ENCODE data around the gene MRO. TPM values are rescaled to one million over a fixed set of nuclear protein-coding genes. Genes with fewer than 3 reads are reported as not detected.

MRO gene
- total and polyA plus RNA-seq, 4 experiments from 2014 or later = not detected

GRCh38 chr18:50812834-50813233 is 7.0 kb downstream of the MRO start:
- H3K27ac ChIP-seq (ENCODE audit: low read depth, low read length) = no peak overlapping the region
- H3K27me3 ChIP-seq (ENCODE audit: insufficient read depth, low read length) = no peaks in the 10 kb centered on the region
- DNase-seq = no peak
- Mint-ChIP-seq H3K4me3 (no peak overlapping the region), H3K4me1 (no peaks in the 10 kb centered on the region), H3K9me3 (peaks cover 0 to 2% (median 0%) of the 10 kb centered on the region in 8 donors), H3K27me3 (peaks cover 6 to 17% of the 10 kb centered on the region in 2 donors), H3K36me3 (no peaks in the 10 kb centered on the region), H3K27ac (no peak overlapping the region)
- intact Hi-C loops (cut with micrococcal nuclease) = no loop called here
- ChIA-PET POLR2A (ENCODE audit: partially characterized antibody) (no interaction called here), CTCF (ENCODE audit: partially characterized antibody) (no interaction called here)
- H3K4me1 ChIP-seq (ENCODE audit: insufficient read depth, low read length) = no peaks in the 10 kb centered on the region
- no peaks in the 10 kb centered on the region for H3K9me3 ChIP-seq (ENCODE audit: control insufficient read depth in 1 of 2, low read length in 2 of 2)
- H3K4me3 ChIP-seq (ENCODE audit: low read length in 2 of 2) = no peak overlapping the region
- no peaks in the 10 kb centered on the region for H3K36me3 ChIP-seq (ENCODE audit: insufficient read depth, low read length)

- Mint-ChIP-seq H3K9me3 (no peaks in the 10 kb centered on the region), H3K36me3 (no peaks in the 10 kb centered on the region)
Observed at GRCh38 chr18:50807176-50807575, 12.6 kb downstream of the MRO start.

GRCh38 chr18:50806208-50806616 is 13.6 kb downstream of the MRO start:
- no peaks in the 10 kb centered on the region for H3K36me3 Mint-ChIP-seq
- peaks cover 0 to 2% (median 0%) of the 10 kb centered on the region in 8 donors for H3K9me3 Mint-ChIP-seq
- peaks cover 0 to 3% (median 0%) of the 10 kb centered on the region in 4 donors for H3K4me1 Mint-ChIP-seq
- peaks cover 2 to 13% of the 10 kb centered on the region in 2 donors for H3K27me3 Mint-ChIP-seq
- H3K36me3 ChIP-seq (ENCODE audit: insufficient read depth, low read length) = no peaks in the 10 kb centered on the region
- CTCF ChIA-PET (ENCODE audit: partially characterized antibody) = interaction anchor here (1.1 to 1.2 kb wide), 2 partner anchors 11 to 14 kb away, joined by 3 to 4 read pairs; partner anchors contain the start of gene MRO
- H3K27ac Mint-ChIP-seq = no peak overlapping the region
- H3K9me3 ChIP-seq (ENCODE audit: control insufficient read depth in 1 of 2, low read length in 2 of 2) = no peaks in the 10 kb centered on the region
- H3K4me3 Mint-ChIP-seq = no peak overlapping the region
- no peak overlapping the region for H3K27ac ChIP-seq (ENCODE audit: low read depth, low read length)
- H3K4me1 ChIP-seq (ENCODE audit: insufficient read depth, low read length) = no peaks in the 10 kb centered on the region
- intact Hi-C loops (cut with micrococcal nuclease) = no loop called here
- POLR2A ChIA-PET (ENCODE audit: partially characterized antibody) = no interaction called here
- H3K27me3 ChIP-seq (ENCODE audit: insufficient read depth, low read length) = no peaks in the 10 kb centered on the region
- no peak for DNase-seq
- H3K4me3 ChIP-seq (ENCODE audit: low read length in 2 of 2) = no peak overlapping the region

More at GRCh38 chr18:50807176-50807575, 12.6 kb downstream of the MRO start:
- Mint-ChIP-seq H3K27ac (no peak overlapping the region), H3K4me1 (peaks cover 0 to 3% (median 0%) of the 10 kb centered on the region in 4 donors), H3K27me3 (peaks cover 2 to 13% of the 10 kb centered on the region in 2 donors), H3K4me3 (no peak overlapping the region)
- no peak overlapping the region for H3K4me3 ChIP-seq (ENCODE audit: low read length in 2 of 2)
- H3K27me3 ChIP-seq (ENCODE audit: insufficient read depth, low read length) = no peaks in the 10 kb centered on the region
- no peak for DNase-seq
- POLR2A ChIA-PET (ENCODE audit: partially characterized antibody) = no interaction called here
- CTCF ChIA-PET (ENCODE audit: partially characterized antibody) = interaction anchor here (1.1 kb wide), 1 partner anchor 13 kb away, joined by 3 read pairs; the partner anchor contains the start of gene MRO
- no peaks in the 10 kb centered on the region for H3K9me3 ChIP-seq (ENCODE audit: control insufficient read depth in 1 of 2, low read length in 2 of 2)
- H3K4me1 ChIP-seq (ENCODE audit: insufficient read depth, low read length) = no peaks in the 10 kb centered on the region
- intact Hi-C loops (cut with micrococcal nuclease) = no loop called here
- no peaks in the 10 kb centered on the region for H3K36me3 ChIP-seq (ENCODE audit: insufficient read depth, low read length)
- no peak overlapping the region for H3K27ac ChIP-seq (ENCODE audit: low read depth, low read length)

- H3K4me3 Mint-ChIP-seq = no peak overlapping the region
- H3K36me3 Mint-ChIP-seq = no peaks in the 10 kb centered on the region
- intact Hi-C loops (cut with micrococcal nuclease) = no loop called here
Observed at GRCh38 chr18:50805732-50806131, 14.1 kb downstream of the MRO start.

DNA sequence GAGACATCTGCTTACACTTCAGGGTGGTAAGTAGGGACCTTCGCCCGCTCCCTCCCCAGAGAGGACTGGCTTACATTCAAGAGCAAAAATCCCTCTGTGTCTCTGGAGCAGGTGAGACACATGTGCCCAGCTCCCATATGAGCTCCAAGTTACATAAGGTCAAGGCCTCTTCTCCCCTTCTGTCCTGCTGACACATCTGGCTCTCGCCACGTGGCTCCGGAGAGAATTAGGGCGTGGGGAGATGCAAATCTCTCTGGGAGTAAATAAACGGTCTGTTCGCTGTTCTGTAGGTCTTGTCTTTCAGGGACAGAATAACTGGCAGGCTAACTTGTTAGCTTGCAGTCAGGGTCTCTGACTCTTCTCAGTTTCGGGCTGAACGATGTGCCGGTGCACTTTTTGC is 16.2 kb downstream of the MRO start:
- Histone ChIP-seq H3K36me3 (ENCODE audit: insufficient read depth, low read length) (no peaks in the 10 kb centered on the region), H3K4me3 (ENCODE audit: low read length in 2 of 2) (no peak overlapping the region), H3K9me3 (ENCODE audit: control insufficient read depth in 1 of 2, low read length in 2 of 2) (no peaks in the 10 kb centered on the region), H3K27ac (ENCODE audit: low read depth, low read length) (no peak overlapping the region), H3K27me3 (ENCODE audit: insufficient read depth, low read length) (no peaks in the 10 kb centered on the region), H3K4me1 (ENCODE audit: insufficient read depth, low read length) (no peaks in the 10 kb centered on the region)
- ChIA-PET POLR2A (ENCODE audit: partially characterized antibody) (no interaction called here), CTCF (ENCODE audit: partially characterized antibody) (no interaction called here)
- no peaks in the 10 kb centered on the region for H3K36me3 Mint-ChIP-seq
- peaks cover 0 to 2% (median 0%) of the 10 kb centered on the region in 8 donors for H3K9me3 Mint-ChIP-seq
- no peak overlapping the region for H3K4me3 Mint-ChIP-seq
- intact Hi-C loops (cut with micrococcal nuclease) = no loop called here
- no peak overlapping the region for H3K27ac Mint-ChIP-seq
- DNase-seq = no peak
- peaks cover 0 to 3% (median 0%) of the 10 kb centered on the region in 4 donors for H3K4me1 Mint-ChIP-seq
- peaks cover 2 to 13% of the 10 kb centered on the region in 2 donors for H3K27me3 Mint-ChIP-seq

More at GRCh38 chr18:50805732-50806131, 14.1 kb downstream of the MRO start:
- ChIA-PET POLR2A (ENCODE audit: partially characterized antibody) (no interaction called here), CTCF (ENCODE audit: partially characterized antibody) (interaction anchor here (1.2 kb wide), 1 partner anchor 12 kb away, joined by 4 read pairs; no protein-coding TSS in a partner anchor)
- H3K9me3 ChIP-seq (ENCODE audit: control insufficient read depth in 1 of 2, low read length in 2 of 2) = no peaks in the 10 kb centered on the region
- H3K36me3 ChIP-seq (ENCODE audit: insufficient read depth, low read length) = no peaks in the 10 kb centered on the region
- Mint-ChIP-seq H3K27ac (no peak overlapping the region), H3K9me3 (peaks cover 0 to 2% (median 0%) of the 10 kb centered on the region in 8 donors), H3K27me3 (peaks cover 2 to 15% of the 10 kb centered on the region in 2 donors), H3K4me1 (peaks cover 0 to 3% (median 0%) of the 10 kb centered on the region in 4 donors)
- H3K27ac ChIP-seq (ENCODE audit: low read depth, low read length) = no peak overlapping the region
- no peaks in the 10 kb centered on the region for H3K4me1 ChIP-seq (ENCODE audit: insufficient read depth, low read length)
- no peaks in the 10 kb centered on the region for H3K27me3 ChIP-seq (ENCODE audit: insufficient read depth, low read length)
- no peak overlapping the region for H3K4me3 ChIP-seq (ENCODE audit: low read length in 2 of 2)
- DNase-seq = no peak

- ChIA-PET CTCF (ENCODE audit: partially characterized antibody) (interaction anchor here (1.1 kb wide), 1 partner anchor 15 kb away, joined by 3 read pairs; no protein-coding TSS in a partner anchor), POLR2A (ENCODE audit: partially characterized antibody) (no interaction called here)
- Mint-ChIP-seq H3K9me3 (peaks cover 0 to 3% (median 0%) of the 10 kb centered on the region in 8 donors), H3K4me1 (peaks cover 0 to 3% (median 0%) of the 10 kb centered on the region in 4 donors), H3K27me3 (peaks cover 3 to 14% of the 10 kb centered on the region in 2 donors), H3K36me3 (no peaks in the 10 kb centered on the region), H3K4me3 (no peak overlapping the region), H3K27ac (no peak overlapping the region)
- Histone ChIP-seq H3K36me3 (ENCODE audit: insufficient read depth, low read length) (no peaks in the 10 kb centered on the region), H3K27me3 (ENCODE audit: insufficient read depth, low read length) (no peaks in the 10 kb centered on the region), H3K4me3 (ENCODE audit: low read length in 2 of 2) (no peak overlapping the region), H3K9me3 (ENCODE audit: control insufficient read depth in 1 of 2, low read length in 2 of 2) (no peaks in the 10 kb centered on the region), H3K4me1 (ENCODE audit: insufficient read depth, low read length) (no peaks in the 10 kb centered on the region), H3K27ac (ENCODE audit: low read depth, low read length) (no peak overlapping the region)
- no peak for DNase-seq
- intact Hi-C loops (cut with micrococcal nuclease) = no loop called here
Observed at GRCh38 chr18:50802141-50802540, 17.7 kb downstream of the MRO start.

- intact Hi-C loops (cut with micrococcal nuclease) = no loop called here
- no peaks in the 10 kb centered on the region for H3K4me1 ChIP-seq (ENCODE audit: insufficient read depth, low read length)
- Mint-ChIP-seq H3K9me3 (peaks cover 0 to 3% (median 0%) of the 10 kb centered on the region in 8 donors), H3K4me3 (no peak overlapping the region), H3K36me3 (no peaks in the 10 kb centered on the region), H3K27ac (no peak overlapping the region), H3K4me1 (no peaks in the 10 kb centered on the region), H3K27me3 (peaks cover 9 to 30% of the 10 kb centered on the region in 2 donors)
- ChIA-PET POLR2A (ENCODE audit: partially characterized antibody) (no interaction called here), CTCF (ENCODE audit: partially characterized antibody) (no interaction called here)
- H3K36me3 ChIP-seq (ENCODE audit: insufficient read depth, low read length) = no peaks in the 10 kb centered on the region
- H3K9me3 ChIP-seq (ENCODE audit: control insufficient read depth in 1 of 2, low read length in 2 of 2) = no peaks in the 10 kb centered on the region
- DNase-seq = no peak
- H3K27ac ChIP-seq (ENCODE audit: low read depth, low read length) = no peak overlapping the region
- no peaks in the 10 kb centered on the region for H3K27me3 ChIP-seq (ENCODE audit: insufficient read depth, low read length)
- no peak overlapping the region for H3K4me3 ChIP-seq (ENCODE audit: low read length in 2 of 2)
Observed at GRCh38 chr18:50797142-50797541, 22.7 kb downstream of the MRO start.
